Bone marrow (tissue), 2 donors: ENCODE results near the gene SLCO2B1.
A peak's percentile ranks its signal among the peaks of the same experiment; 100 is the strongest.
"Not testable (repeated sequence)": the region's sequence is repeated elsewhere in the genome, so short reads cannot be mapped to it uniquely, and the experiment has no call there.

Source experiments
- DNase-seq, 2 donors: peaks; one replicate each; lab custom pipeline; 2025; lab: John Stamatoyannopoulos, UW

SLCO2B1 gene, protein sequence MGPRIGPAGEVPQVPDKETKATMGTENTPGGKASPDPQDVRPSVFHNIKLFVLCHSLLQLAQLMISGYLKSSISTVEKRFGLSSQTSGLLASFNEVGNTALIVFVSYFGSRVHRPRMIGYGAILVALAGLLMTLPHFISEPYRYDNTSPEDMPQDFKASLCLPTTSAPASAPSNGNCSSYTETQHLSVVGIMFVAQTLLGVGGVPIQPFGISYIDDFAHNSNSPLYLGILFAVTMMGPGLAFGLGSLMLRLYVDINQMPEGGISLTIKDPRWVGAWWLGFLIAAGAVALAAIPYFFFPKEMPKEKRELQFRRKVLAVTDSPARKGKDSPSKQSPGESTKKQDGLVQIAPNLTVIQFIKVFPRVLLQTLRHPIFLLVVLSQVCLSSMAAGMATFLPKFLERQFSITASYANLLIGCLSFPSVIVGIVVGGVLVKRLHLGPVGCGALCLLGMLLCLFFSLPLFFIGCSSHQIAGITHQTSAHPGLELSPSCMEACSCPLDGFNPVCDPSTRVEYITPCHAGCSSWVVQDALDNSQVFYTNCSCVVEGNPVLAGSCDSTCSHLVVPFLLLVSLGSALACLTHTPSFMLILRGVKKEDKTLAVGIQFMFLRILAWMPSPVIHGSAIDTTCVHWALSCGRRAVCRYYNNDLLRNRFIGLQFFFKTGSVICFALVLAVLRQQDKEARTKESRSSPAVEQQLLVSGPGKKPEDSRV

DNA sequence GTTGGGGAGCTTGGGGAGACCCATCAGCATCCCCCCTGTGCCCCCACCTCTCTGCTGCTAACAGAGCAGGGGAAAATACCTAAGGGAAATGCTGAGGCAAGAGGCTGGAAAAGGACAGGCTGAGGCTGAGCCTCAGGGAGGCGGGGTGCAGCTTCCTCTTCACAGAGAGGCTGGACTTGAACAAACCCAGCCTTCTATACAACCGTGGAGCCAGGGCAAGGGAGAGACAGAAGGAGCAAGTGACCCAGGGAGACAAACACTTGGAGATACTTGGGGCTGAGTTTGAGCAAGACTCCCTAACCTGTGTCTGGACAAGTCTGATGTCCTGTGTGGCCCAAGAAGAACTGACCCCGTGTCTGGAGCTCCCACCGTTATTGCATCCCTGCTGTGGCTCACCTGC lies at the start of gene SLCO2B1:
Gene SLCO2B1, plus strand, starts transcription at position 229 of the 400 bp plus-strand sequence. CDS start 275 bp downstream, outside the sequence.
- DNase-seq, result no peak

DNA sequence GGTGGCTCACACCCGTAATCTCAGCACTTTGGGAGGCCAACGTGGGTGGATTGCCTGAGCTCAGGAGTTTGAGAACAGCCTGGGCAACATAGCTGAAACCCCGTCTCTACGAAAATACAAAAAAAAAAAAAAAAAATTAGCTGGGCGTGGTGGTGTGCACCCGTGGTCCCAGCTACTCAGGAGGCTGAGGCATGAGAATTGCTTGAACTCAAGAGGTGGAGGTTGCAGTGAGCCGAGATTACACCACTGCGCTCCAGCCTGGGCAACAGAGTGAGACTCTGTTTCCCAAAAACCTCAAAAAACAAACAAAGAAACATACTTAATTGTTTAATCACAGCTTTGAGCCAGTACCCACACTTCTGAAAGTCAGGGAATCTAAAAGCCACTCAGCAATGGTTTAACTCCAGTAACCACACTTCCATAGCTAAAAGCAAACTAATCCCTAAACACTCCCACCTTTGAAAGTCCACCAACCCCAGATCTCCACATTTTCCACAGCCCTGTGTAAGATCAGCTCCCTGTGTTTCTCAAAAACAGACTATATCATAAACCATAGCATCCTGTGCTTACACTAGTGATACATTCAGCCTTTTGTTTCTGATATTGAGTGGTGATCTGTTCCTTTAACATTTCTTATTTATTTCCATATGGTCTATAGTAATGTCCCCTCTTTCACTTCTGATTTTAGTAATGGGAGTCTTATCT lies 49.3 kb upstream of the SLCO2B1 start:
- DNase-seq, result no peak

DNA sequence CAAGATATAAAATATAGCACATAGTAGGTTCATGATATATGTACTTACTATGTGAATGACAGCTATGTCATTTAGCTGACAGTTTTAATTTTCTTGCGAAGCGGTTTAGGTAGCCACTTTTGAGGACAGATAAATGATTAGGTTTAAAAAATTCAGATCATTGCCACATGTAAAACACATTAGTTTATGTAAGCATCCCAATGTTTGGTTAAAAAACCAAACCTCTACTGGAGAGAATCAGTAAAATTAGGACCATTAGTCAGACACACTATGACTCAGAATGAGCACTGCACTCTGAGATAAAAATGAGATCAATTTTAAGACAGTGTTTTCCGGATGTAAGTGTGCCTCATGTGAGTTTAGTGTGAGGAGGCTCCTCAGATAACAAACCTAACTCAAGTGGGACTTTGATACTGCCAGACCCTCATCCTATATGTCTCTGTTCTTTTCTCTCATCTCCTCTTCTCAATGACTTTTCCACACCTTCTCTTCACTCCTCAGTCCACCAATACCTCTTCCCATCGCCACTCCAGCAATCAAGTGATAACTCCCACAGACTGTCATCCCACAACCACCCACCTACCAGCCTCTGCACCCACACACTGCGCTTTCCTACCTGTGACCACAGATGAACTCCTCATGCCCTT lies 47.4 kb upstream of the SLCO2B1 start:
- no peak for DNase-seq

DNA sequence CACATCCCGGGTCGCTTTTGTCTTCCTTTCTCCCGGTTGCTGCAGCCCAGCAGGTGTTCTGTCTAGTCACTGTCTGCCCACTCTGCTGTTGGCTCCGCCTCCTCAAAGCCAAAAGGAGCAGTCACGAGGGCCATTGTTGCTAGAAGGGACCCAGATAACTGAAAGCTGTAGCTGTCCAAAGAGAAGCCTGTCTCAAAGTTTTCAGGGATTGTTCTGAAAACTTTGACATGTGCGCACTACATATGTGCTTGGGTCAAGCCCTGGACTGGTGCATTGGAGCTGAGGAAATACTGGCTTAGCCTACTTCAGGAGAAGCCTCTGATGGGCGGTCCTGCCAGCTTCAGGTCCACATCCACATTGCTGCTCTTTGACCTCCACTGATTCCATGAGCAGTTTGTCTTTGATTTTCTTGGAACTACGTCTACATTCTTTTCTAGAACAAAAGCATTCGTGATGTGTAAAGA lies 45.4 kb upstream of the SLCO2B1 start:
- DNase-seq, result no peak

DNA sequence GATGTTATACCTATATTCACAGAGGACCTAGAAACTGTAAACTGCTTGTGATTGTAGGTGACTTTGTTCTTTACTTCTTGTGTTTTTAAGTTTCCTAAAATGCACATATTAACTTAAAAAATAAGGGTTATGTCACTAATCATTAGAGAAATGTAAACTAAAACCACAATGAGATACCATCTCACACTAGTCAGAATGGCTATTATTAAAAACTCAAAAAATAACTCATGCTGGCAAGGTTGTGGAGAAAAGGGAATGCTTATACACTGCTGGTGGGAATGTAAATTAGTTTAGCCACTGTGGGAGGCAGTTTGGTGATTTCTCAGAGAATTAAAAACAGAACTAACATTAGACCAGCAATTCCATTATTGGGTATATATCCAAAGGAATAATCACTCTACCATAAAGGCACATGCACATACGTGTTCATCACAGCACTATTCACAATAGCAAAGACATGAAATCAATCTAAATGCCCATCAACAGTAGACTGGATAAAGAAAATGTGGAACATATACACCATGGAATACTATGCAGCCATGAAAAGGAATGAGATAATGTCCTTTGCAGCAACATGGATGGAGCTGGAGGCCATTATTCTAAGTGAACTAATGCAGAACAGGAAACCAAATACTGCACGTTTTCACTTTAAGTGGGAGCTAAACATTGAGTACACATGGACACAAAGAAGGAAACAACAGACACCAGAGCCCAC lies 44.8 kb upstream of the SLCO2B1 start:
- not testable (repeated sequence) for DNase-seq

DNA sequence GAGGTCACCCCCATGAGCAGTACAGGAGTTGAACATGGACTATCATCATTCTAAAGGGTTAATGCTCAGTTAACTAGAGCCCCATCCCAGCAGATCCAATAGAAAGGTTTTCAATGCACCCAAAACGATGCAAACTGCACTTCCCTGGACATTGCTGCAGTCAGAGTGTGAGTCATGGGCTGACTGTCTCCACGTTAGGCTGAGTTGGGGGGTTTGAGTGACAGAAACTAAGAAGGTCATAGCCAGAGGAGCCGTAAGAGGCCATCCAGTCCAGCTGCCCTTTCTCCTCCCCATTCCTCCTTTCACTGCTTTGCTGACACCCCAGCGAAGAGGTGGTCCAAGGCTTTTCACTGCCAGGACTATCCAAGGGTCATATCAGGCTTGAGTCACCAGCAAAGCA lies 43.7 kb upstream of the SLCO2B1 start:
- no peak for DNase-seq

DNA sequence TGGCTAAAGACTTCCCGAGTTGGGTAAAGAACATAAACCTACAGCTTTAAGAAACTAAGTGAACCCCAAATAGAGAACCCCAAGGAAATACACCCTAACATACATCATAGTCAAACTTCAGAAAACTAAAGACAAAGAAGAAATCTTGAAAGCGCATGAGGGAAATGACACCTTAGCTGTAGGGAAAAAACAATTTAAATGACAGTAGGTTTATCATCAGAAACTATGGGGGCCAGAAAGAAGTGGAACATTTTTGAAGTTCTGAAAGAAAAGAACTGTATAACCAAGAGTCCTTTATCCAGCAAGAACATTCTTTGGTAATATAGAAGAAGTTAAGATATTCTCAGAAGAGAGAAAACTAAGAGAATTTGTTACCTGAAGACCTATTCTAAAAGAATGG lies 38.7 kb upstream of the SLCO2B1 start:
- DNase-seq, result no peak

DNA sequence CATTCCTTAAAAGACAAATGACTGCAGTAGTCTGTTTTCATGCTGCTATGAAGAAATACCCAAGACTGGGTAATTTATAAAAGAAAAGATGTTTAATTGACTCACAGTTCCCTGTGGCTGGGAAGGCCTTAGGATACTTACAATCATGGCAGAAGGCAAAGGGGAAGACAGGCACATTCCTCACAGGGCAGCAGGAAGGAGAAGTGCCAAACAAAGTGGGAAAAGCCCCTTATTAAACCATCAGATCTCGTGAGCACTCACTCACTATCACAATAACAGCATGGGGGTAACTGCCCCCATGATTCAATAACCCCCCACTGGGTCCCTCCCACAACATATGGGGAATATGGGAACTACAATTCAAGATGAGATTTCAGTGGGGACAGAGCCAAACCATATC lies 37.9 kb upstream of the SLCO2B1 start:
- no peak for DNase-seq

DNA sequence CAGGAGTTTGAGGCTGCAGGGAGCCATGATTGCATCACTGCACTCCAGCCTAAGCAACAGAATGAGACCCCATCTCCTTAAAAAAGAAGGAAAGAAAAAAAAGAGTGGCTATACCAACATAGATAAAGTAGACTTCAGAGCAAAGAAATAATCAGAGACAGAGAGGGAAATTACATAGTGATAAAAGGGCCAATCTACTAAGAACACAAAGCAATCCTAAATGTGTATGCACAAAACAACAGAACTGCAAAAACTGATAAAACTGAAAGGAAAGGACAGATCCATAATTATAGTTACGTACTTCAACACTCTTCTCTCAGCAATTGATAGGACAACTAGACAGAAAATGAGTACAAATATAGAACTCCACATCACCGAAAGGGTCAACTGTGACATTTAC lies 36.4 kb upstream of the SLCO2B1 start:
- no peak for DNase-seq

DNA sequence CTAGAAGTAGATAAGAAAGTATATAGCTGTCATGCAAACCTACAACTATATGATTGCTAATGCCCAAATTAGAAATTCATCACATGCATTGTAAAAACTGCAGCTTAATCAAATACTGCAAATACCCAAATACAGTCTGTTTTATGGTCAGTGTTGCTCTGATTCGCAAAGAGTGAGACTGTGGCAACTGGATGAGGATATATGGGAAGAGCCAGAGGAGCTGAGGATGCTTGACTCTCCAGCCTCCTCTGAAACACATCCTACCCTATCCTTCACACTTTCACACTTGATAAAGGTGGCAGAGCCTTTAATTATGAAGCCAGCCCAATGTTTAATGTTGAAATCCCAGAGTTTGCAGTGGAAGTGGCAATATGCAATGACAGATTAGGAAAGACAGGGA lies 32.3 kb upstream of the SLCO2B1 start:
- DNase-seq, result no peak

DNA sequence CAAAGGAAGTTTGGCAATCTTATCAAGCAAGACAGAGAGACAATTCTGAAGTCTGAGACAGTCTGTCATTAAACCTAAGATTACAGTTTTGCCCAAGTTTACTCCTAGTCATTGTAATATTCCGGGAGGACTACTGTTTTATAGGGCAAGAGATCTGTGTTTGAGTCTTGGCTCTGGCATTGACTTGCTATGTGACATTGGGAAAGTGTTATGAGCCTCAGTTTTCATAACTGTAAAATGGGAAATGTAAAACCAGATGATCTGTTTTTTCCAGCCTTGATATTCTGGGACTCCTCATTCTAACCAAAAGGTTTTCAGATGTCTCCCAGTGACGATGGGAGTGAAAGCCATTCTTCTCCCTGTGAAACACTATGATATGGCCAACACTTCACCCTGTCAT lies 24.3 kb upstream of the SLCO2B1 start:
- DNase-seq, result no peak

DNA sequence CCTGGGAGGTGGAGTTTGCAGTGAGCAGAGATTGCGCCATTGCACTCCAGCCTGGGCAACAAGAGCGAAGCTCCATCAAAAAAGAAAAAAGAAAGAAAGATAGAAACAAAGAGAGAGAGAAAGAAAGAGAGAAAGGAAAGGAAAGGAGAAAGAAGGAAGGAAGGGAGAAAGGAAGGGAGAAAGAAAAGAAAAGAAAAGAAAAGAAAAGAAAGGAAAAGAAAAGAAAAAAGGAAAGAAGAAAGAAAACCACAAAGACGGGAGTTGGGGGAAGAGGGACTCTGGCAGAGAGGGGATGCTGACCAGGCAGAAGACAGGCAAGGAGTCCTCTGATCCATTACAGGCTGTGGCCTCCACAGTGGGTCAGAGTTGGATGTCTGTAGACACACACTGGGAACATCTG lies 18.8 kb upstream of the SLCO2B1 start:
- DNase-seq, result no peak

DNA sequence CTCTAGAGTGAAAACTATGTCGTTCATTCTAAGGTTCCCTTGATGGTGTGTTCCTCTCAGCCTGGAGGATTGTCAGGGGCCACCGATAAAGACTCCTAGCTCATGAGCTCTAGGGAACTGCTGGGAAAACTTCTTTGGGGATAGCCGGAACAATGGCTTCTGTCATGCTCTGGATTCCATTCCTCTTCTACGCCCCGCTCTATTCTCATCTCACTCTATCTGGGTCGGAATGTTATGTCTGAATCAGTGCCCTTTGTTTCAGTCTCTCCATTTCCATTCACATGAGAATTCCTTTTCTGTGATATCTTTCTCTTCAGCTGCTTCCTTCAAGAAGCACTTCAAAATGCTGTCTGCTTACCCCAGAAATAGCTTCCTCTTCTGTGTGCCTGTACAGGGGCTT lies 16.9 kb upstream of the SLCO2B1 start:
- DNase-seq, result no peak

DNA sequence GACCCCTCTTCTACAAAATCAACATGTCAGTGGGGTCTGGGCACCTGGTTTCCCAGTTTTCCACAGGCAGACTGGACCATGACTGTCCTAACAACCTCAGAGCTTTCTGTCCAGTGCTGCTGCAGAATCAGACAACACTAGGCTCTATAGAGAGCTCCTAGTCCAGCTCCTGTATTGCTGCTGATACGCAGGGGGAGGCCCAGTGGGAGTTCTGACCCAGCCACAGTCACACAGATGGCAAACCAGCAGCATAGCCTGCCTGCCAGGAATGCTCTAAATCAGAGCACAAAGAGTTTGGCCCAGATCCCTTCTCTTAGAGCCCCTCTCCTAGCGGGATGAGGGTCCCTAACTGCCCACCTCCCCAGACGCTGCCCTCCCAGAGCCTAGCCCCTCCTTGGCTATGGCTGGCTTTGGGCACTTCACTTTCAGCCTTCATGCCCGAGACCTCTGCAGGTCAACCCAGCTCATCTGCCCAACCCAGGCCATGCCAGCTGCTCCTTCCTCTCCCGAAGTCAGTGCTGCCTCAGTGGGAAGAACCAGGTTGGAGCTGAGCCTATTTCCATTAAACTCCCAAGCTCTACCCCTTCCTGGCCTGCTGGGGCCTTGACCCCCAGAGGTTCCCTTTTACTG lies 15.8 kb upstream of the SLCO2B1 start:
- no peak for DNase-seq

DNA sequence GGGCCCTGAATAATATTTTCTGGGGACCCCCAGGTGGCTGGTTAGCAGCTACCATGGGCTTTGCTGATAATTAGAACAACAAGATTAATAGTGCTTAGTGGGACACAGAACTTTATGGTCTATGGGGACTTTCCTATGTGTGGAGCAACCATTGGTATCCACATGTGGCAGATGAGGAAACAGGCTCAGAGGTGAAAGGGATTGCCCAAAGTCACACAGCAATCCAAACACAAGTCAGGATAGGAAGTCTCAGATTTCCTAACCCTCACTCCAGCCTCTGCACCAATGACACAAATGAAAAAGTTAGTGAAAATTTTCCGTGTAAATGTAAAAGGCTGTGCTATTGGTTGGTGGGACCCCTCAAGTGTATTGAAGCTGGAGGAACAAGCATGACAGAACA lies 15.3 kb upstream of the SLCO2B1 start:
- DNase-seq, result no peak

DNA sequence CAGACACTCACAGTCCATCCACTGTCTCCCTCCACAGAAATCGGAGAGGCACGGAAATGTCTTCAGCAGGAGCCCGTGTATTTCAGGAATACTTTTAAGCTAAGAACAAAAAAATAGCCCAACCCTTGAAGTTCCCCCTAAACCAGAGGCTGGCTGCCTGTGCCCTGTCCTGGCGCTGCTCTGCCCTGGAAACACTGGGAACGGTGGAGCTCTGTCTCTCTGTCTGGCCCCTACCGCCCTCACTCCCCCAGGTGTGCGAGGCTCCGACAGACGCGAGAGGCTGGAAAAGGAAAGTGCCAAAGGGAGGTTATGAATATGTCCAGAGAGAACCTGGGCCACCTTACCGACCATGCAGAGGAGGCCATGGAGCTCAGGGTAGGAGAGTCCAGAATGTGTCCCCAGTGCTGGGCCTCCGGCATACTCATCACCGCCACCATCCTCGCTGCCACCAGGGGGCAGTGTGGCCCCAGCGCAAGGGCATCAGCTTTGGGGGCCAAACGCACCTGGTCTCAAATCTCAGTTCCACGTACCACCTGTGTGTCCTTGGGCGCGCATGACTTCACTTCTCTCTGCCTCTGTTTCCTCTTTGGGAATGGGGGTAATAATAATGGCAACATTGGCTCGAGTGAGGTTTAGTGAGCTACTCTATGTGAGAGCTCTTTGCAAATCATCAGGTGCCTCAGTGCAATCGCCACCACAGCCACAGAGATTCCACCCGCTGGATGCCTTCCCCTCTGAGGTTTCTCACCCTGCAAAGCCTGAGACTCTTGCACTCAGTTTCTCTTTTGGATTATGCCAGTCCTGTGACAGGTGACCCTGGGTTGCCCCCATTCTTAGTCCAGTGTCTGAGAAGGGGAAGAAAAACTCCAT lies 10.4 kb upstream of the SLCO2B1 start:
- DNase-seq, result peak; percentile 7 to 19

DNA sequence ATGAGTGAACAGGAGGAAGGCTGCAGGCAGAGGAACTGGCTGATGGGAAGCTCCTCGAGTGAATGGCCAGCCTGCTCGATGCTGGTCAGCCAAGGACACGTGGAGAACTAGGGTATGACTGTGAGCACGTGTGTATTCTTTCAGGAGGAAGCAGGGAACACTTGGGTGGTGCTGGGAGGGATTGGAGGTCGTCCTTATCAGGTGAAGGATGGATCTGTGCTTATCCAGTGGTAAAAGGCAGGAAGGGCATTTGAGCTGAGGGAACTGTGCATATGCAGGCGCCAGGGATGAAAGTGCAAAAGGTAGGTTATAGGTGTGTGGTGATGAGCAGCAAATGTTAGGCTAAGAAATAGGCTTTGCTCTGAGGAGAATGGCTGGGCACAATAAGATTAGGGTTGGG lies 9.7 kb upstream of the SLCO2B1 start:
- no peak for DNase-seq

DNA sequence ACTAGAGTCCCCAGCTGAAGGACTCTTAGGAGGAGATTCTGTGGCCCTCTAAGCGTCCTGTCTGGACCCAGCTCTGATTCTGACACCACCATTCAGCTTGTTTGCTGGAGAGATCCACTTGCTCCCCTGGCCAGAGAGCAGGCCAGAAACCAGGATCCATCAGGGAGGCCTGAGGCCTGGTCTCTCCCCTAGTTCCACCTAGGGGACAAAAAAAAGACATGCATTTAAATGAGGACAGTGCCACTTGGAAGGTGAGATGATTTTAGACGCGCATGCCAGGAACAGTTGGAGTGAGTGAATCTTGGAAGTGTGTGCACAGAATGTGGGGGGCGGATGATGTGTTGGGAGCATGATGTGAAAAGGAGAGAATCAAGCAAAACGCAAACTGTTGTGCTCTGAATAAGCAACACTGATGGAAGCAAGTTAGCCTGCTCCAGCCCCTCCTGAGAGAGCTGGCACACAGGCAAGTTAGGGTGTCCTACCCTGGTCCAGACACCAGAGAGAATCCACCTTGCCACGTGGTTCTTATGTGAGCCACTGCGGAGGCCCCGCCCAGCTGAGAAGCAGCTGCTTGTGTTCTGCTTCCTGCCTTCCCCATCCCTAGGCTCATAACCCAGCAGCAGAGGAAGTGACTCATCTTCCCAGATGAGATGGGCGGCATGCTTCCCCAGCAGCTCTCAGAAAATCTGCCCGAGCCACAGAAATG lies 8.0 kb upstream of the SLCO2B1 start:
- DNase-seq, result peak; percentile 56 to 94

DNA sequence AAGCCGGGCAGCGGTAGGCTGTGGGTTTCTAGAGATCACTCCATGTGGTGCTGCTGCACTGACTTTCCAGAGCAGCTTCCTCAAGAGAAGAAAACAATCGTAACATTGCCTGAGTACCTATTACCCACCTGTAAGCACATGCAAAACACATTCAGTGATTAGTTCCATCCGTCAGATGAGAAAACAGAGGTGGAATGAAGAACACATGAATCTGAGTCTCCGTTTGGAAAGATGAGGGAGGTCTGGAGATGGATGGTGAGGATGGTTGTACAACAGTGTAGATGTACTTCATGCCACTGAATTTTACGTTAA lies 7.5 kb upstream of the SLCO2B1 start:
- no peak for DNase-seq

DNA sequence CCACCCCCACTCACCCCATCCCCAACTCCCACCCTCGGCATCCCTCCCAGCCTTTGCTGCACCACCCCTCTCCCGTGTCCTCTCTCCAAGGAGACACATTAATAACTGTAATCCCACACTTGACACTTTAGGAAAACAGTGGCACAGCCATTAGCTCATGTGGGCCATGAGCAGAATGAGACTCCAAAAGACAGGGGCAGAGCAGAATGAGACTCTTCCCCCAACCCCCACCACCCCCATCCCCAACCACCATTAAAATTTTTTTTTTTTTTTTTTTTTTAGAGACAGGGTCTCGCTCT lies 6.2 kb upstream of the SLCO2B1 start:
- no peak for DNase-seq
